Activated CD4-positive, alpha-beta T cell treated with anti-CD3 and anti-CD28 coated beads, Interleukin-2, amount 50 U/mL, for 4 hours (primary cell): Measurements from ENCODE around the gene FGGY.

Source experiments
- DNase-seq, 2 experiments: peaks; one replicate each; pipeline ENCODE4 v3.0.0-alpha.2; 2020

FGGY gene

DNA sequence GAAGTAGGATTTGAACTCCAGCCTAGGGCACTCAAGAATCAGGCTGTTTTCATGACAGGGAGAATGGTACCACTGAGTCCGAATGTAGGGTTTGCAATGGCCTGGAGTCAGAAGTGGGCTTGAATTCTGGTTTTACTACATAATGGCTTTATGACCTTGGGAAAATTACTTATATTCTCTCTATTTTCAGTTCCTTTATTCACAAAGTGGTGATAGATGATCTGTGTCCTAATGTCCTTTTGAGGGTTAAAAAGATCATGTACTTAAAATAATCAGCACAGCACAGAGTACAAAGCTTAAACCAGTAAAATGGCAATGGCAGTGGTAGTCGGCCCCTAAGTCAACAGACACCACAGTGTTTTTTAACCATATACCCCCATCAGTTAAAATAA lies 454.1 kb downstream of the FGGY start:
- no peak for DNase-seq

DNA sequence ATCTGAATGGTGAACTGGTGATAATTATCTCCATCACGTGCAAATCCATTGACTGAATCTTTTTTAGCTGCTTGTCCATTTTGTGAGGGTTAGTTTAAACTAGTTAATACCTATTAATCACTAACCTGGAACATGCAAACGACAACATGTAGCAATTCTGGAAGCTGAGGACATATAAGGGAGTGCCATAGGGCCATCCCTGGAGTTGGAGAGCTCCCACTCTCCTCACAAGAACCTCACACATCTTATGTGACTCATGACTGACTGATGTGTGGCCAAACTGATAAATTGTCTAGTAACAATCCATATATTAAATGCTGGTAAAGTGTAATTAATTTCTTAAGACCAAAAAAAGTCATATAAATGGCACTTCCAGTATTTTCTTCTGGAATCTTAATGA lies 454.9 kb downstream of the FGGY start:
- DNase-seq, result no peak

DNA sequence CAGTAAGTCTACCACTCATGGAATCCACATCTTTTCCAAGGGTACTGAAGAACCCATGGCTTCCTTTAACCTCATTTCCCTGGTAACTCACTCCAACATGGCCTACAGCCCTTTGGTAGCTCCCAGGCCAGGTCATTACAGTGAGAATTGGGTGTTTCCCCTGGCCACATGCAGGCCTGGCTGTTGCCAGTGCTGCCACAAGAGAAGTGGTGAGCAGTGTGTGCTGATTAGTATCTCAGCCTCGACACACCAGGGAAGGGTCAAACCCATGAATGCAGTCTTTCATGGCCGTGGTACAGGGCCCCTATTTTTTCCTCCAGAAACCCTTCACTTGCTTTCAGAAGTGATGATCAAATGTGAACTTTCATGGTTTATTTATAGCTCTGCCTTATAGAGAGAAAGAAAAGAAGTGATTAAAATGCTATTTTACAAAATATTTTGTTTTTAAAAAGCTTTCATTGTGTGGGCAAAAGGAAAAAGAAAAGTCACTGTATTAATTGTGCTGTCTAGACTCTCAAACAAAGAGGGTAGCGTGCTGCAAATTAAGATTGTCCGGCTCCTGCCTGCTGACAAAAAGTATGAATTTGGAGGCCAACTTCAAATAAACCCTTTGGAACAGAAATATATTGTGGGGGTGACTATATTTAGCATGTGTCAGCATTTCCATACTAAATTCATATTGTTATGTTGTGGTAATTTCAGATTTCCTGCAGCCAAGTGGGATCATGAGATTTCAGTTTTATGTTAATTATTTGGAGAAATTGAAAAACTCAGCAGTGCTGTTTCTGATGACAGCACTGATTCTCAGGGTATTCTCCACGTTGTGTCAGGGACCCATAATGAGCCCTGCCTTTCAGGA lies 455.9 kb downstream of the FGGY start:
- DNase-seq, result no peak

DNA sequence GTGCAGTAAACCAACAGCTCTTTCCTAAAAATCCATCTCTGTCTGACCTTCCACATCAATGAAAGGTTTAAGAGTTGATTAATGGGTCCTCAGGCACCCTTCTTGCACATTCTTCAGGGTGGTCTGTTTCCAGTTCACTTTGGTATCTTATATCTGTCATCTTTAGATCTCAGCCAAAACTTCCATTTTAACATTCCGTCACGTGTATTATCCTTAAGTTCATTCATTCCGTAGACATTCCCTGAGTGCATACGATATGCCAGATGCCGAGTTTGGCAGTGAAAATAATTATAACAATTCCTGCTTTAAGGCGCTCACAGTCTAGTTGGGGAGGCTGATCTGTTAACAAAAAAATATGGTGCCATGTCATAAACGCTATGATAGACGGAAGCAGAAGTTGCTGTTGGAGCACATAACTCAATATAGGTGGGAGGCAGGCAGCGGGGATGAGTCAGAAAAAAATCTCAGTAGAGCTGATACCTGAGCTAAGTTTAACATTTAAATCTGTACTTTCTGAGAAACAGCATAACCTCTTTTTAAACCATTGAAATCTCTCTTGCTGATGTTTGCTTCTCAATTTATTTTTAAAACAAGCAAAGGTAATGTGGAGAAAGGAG lies 458.3 kb downstream of the FGGY start:
- no peak for DNase-seq

DNA sequence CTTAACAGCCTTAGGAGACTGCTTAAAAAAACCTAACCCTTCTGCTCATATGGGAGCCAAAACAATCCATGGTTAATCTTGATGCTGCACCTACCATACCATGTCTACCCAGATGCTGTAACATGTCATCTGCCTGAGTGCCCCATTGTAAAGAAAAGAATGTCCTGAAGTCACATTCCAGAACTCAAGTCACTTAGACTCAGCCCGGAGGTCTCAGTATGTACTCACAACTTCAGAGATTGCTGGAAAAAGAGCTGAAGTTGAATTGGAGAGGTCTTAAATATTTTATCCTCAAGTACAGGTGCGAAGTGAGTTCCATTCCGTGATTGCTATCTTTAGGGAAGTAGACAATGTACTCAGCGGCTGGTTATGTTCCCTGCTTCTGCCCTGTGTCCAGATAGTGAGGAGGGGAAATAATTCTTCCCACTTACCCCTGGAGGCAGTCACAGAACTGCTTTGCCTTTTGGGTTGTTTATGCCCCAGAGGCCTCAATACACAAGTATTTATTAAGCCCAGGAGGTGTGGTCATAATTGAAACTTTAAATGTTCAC lies 460.4 kb downstream of the FGGY start:
- no peak for DNase-seq

DNA sequence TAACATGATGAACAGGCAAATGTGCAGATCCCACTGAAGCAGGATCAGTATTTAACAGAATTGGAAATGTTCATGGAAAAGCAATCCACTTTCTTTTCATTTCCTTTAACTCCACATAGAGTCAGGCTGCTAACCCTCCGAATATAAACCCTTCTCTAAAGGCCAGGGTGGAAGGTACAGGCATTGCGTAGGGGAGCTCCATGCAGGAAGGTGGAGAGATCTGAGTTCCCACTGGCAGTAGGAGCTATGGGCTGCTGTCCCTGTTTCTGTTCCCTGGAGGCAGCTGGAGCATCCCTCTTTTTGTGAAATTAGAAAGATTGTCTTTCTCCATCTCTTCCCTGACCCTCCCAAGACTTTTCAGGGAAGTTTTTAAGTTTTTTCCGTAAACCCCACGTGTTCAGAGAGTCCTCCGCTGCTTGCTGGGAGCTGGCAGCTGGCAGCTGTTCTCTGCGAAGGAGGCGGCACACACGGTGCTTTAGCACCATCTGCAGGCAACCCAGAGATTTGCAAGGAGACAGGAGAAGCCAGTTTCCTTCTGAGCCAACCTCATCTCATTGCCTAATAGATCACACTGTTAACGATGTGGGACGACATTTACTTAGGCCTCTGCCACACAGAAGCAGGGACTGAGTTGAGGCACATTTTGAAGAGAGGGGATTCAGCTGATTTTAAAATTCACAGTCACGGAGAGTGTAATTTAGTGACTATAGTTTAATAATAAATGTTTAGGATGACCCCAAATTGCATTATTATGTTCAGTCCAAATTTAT lies 462.4 kb downstream of the FGGY start:
- DNase-seq, result peak; percentile 54 to 58

DNA sequence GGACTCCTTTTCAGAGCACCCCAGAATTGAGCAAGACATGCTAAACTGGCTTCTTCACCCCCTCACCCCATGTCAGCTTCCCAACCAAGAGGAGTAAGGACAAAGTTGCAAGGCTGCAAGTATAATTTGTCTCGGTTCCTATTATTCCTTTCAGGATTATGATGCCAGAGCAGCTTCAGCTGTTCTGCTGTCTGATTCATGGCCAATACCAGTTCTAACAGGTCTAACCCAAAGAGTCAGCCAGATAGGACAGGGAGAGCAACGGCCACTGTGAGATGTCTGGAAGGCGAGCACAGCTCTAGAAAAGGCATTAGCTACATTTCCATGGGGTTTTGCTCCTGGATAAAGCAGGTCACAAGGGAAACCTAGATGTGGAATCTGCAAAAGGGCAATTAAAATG lies 464.5 kb downstream of the FGGY start:
- no peak for DNase-seq

DNA sequence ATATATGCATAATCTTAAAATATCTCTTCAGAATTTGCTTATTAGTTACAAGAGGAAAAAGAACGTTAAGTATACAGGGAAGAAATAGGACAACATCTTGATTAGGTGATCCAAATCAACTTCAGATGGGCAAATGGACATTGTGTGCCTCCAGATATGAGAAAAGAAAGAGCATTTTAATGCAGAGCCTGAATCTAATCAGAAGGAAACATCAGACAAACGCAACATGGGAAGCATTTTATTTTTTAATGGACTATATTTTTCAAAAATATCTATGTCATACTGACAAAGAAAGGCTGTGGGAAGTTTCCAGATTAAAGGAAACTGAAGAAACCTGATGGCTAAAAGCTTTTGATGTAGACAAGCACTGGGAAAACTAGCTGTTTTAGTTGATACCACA lies 466.5 kb downstream of the FGGY start:
- DNase-seq, result no peak

DNA sequence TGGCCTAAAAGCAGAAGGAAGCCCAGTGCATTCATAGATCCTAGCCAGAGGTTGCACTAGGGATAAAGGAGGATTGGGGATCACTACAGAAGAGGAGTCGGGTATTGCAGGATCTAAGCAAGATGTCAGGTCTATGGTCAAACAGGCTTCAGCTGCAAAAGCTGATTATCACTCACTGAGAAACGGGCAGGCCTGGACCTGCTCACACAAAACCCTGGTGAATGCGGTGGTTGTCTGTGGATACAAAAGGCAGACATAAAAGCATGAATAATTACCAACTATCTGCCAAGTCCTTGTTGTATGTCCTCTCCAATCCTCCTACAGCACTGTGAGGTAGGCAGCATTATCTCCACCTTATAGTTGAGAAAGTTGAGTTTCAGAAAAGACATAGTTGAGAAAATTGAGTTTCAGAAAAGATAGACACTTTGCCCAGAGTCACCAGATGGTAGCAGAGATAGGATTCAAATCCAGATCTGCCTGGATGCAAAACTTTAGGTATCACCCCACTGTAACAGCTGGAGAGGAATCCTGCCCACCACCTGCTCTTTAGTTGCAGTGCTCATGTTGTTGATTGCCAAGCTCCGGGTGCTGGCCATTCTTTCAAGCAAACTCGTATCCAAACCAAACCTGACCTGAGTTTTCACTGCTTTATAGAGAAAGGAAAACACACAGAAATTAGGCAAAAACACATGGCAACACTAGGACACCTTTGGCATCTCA lies 468.3 kb downstream of the FGGY start:
- no peak for DNase-seq

DNA sequence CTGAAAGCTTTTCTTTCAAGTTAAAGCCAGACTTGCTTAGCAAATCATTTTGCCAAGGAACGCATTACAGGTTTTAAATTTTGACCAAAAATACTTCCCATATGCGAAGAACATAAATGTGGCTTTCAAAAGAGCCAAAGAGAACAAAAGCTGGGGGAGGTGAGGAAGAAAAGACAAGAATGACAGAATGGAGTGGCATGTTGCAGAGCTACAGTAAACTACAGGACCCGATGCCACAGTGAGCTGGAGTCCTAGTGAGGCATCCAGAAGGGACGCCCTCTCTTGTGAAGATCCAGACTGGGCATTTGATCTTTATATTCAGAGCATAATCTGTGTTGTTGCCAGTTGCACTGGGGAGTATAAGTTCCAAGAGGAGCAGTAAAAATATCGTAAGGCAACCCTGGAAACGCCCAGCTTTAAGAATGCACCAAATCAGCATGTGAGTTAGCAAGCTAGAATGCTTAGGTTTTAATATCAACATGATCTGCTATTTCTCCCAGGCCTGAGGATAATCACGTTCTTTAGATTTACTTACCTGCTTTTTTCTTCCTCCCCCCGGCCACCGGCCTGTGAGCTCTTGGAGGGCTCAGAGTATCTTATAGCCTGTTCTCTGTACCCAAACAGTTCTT lies 469.4 kb downstream of the FGGY start:
- DNase-seq, result no peak

DNA sequence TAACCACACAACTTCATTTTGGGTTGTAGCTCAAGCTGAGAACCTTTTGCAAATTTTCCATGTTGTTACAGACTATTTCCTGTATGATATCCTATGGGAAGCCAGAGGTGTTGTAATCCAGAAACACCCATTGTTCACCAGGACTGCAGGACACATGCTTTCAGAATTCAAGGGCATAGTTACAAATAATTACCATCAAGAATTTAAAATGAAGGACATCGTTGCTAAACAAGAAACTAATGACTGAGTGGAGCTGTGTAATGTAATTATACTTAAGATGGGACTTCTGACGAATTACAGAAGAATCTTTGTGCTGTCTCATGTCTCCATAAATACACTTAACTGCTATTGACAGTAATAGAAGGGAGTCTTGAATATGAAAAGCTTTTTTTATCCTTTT lies 470.2 kb downstream of the FGGY start:
- no peak for DNase-seq

DNA sequence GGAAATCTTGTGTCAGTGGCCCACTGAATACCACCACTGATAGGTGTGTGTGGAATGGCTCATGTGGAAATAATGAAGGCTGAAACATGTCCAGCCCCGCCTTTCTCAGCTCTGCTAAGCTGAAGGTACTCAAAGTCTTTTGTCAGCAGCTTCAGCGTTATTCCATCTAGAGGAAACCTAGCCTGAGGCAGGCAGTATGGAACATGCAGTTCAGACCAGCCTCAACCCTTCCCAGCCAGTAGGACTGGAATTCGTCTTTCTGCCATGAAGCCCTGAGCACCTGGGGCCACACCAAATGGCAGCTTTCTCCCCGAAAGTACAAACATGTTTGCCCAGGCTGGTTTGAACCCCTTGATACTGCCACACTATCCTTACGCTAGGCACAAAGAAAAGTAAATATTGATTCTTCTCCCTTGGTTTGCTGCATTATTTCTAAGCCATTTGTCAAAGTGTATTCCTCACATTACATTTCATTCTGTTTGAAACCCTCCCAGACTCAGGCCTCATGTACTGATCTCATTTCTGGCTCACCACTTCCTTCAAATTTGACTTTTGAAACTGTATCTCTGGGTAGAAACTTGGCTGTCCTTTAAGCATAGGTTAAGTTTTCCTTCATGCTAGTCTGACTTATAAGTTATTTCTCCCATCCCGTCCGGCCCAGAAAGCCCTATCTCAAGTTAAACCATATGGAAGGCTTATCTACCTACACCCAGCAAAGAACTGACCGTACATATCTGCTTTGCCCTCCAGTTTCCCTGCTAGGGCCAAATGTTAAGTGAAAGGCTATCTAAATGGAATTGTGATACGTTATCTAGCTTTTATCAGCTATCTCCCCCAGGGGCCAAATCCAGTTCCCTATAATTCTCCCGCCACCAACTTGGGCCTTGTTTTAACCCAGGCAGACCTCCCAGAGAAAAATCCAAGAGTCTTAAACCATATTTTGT lies 472.2 kb downstream of the FGGY start:
- no peak for DNase-seq

DNA sequence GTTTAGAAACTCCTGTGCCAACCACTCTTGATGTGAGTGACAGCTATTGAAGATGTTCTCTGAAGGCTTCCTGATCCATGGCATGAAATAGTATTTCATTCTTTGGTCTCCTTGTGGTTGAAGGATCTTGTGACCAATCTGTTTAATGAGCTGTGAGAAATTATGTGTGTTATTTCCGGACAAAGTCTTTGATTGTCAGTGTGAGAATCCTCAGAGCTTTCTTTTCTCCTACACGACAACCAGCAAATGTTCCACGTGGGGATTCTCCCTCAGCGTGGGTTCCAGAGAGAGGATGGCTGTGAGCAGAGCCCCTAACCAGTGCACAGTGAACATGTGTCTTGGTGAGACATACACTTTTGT lies 472.8 kb downstream of the FGGY start:
- DNase-seq, result no peak

DNA sequence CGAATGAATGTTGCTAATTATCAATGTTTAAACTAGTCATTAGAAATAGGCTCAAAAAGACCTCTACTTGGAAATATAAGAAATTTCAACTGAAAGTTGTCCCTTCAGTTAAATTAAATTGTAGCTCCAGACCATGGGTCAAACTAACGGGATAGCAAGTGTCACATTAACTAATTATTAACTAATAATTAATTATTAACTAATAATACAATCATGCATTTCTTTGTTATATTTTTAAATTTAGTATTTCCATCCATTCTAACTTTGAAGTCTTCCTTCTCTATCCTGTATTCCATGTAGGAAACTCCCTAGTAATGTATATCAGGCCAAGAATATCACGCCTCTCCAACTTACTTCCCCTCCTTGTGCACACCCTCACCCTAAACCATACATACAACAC lies 474.5 kb downstream of the FGGY start:
- DNase-seq, result no peak

DNA sequence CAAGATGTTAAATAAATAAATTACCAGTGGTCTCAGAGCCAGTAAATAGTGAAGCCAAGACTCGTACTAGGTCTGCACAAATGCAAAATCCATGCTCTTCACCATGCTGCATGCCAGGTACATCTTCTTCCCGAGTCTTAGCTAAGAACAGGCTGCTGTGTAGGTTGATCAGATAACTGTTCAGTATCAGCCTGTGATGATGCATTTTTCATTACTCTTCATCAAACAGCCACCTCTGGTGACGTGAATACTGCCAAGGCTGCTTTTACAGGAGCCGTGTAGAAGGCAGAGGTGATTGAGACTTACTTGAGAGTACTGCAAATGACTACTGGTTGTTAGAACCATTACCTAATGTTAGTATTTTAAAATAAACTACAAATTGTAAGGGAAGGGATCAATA lies 478.6 kb downstream of the FGGY start:
- no peak for DNase-seq

DNA sequence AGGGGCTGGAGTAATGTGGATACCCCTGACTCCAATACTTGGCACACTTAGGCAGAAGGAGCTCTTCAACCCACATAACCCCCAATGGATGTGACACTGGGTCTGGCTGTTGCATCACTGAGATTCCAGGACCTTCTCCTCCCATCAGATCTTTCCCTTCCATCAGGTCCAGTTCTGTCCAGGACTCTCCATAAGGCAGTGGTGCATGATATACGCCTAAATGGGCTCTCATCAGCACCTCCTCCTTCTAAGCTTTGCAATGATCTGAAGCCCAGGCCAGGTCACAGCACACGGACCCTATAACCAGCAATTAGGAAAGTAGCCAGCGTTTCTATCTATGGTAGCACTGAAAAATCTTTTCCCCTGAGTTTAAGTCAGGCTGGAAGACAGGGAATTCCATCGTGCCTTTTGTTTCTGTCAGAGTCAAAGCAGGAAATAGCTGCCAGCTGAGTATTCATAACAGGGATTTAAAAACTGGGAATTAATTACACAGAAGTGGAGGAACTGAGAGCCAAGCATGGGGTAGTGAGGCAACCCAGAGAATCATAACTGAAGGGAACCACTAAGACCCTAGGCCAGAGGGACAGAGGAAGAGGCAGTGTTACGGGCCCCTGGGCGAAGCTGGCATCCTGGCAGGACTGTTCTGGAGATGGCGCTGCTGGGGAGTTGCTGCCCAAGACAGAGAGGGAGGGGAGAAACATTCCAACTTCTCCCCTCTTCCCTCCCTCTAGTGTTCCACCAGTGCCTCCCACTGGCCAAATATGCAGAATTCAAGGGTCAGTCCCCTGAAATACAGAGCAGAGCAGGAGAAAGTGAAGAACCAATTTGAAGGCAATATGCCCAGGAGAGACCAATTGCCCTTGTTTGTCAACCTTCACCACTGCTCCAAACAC lies 480.3 kb downstream of the FGGY start:
- DNase-seq, result no peak

DNA sequence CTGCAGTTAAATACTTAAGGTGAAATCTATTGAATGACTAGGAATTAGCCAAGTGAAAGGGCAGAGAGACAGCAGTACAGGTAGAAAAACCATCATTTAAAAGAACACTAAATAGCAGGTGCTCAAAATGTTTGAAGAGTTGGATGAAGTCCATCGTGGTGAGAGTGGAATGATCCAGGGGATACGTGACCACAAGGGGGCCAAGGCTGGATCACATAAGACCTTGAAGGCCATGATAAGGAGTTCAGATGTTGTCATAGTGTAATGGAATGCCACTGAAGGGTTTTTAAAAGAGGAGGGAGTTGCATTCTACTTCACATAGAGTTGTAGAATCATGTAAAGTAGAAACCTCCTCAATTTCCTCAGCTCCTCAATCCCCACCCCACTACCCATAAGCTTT lies 483.1 kb downstream of the FGGY start:
- no peak for DNase-seq

DNA sequence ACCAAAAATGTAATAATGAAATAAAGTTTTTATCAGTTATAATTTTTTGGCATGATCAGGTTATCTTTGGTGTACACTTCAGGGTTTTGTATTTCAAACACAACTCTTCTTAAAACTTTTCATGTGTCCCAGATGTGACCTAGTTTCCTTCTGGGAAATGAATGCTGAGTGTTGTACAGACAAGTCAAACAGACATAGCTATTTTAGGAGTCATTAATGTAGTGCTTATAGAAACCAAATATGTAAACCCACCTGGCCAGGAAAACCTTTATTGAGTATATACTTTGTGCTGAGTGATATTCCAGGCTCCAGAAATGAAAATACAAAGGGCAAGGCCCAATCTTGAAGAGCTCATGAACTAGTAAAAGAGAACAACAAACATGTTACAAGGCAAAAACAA lies 491.9 kb downstream of the FGGY start:
- DNase-seq, result no peak

DNA sequence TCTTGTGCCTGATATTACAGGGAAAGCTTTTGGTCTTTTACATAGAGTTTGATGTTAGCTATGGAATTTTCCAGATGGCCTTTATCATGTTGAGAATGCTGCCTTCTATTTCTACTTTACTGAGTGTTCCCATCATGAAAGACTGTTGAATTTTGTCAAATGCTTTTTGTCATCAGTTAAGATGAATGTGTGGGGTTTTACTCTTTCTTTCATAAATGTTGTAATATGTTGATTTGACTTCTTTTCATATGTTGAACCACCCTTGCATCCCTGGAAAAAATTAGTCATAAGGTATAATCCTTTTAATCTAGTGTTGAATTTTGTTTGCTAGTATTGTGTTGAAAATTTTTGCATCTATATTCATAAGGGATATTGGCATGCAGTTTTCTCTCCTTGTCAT lies 501.7 kb downstream of the FGGY start:
- no peak for DNase-seq

DNA sequence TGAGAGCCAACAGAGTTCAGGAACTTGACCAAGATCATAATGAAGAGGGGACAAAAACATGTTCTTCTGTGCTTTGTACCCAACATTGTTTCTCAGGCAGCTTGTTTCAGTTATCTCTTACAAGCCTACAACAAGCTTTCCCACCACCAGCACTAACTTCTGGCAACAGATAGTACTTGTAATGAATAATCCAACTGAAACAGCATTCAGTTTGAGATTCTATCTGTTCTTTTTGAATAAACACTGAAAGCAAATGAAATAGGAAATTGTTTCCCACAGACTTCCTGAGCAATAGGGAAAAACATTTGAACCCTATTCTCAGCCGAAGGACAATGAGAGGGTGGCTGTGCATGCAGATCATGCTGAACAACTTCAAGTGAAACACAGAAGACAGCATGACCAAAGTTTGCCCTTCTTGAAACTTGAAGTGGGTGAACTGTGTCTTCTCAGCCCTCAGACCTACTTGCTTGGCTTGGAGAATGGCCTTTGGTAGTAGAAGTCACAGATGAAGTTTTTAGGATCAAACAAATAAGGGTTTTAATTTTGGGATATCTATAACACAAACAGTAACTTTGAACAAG lies 506.7 kb downstream of the FGGY start:
- DNase-seq, result no peak
